DOHH2 (cell line): ENCODE results near the gene SIK3.
A peak's percentile ranks its signal among the peaks of the same experiment; 100 is the strongest.

Source experiments
- H3F3A ChIP-seq: fragments of 200-600 bp; sonication (generic), shearing (Covaris generic); 2 replicates; pipeline ENCODE4 v1.6.0; 2016; ENCODE audit warnings: antibody characterized with exemption, mild to moderate bottlenecking; ENCODE audit not compliant: control insufficient read depth, insufficient read depth
- H3K27ac ChIP-seq: fragments of 200-600 bp; sonication (generic); 2 replicates; pipeline ENCODE4 v1.5.1; 2014; ENCODE audit warnings: low read depth, mild to moderate bottlenecking, low read length, moderate library complexity
- H3K27me3 ChIP-seq: fragments of 200-600 bp; sonication (generic); 2 replicates; pipeline ENCODE4 v1.6.1; 2014; ENCODE audit warnings: mild to moderate bottlenecking, low read length, mixed read lengths; ENCODE audit not compliant: control insufficient read depth
- H3K36me3 ChIP-seq: fragments of 200-600 bp; sonication (generic); 2 replicates; pipeline ENCODE4 v1.6.1; 2014; ENCODE audit warnings: mild to moderate bottlenecking, low read length, moderate library complexity, mixed read lengths; ENCODE audit not compliant: control insufficient read depth
- H3K4me1 ChIP-seq: fragments of 200-600 bp; sonication (generic); 2 replicates; pipeline ENCODE4 v1.6.1; 2014; ENCODE audit warnings: mild to moderate bottlenecking, low read length, mixed read lengths; ENCODE audit not compliant: control insufficient read depth
- H3K4me2 ChIP-seq: fragments of 200-600 bp; sonication (generic); 2 replicates; pipeline ENCODE4 v1.6.0; 2014; ENCODE audit warnings: mild to moderate bottlenecking, low read length, moderate library complexity
- H3K4me3 ChIP-seq: fragments of 200-600 bp; sonication (generic); 2 replicates; pipeline ENCODE4 v1.5.1; 2014; ENCODE audit warnings: mild to moderate bottlenecking, low read length, mixed read lengths
- H3K79me2 ChIP-seq: fragments of 200-600 bp; sonication (generic); 2 replicates; pipeline ENCODE4 v1.6.1; 2014; ENCODE audit warnings: mild to moderate bottlenecking, low read length, mixed read lengths; ENCODE audit not compliant: control insufficient read depth
- H3K9me2 ChIP-seq: fragments of 200-600 bp; sonication (generic); replicated peaks from 2 replicates; pipeline ENCODE4 v1.6.1; 2014; ENCODE audit warnings: mild to moderate bottlenecking, low read length, mixed read lengths; ENCODE audit not compliant: control insufficient read depth
- H3K9me3 ChIP-seq: fragments of 200-600 bp; sonication (generic); 2 replicates; pipeline ENCODE4 v1.6.1; 2014; ENCODE audit warnings: antibody characterized with exemption, low read length, mixed read lengths; ENCODE audit not compliant: control insufficient read depth, insufficient read depth
- H4K20me1 ChIP-seq: fragments of 200-600 bp; sonication (generic); 2 replicates; pipeline ENCODE4 v1.6.0; 2014; ENCODE audit warnings: low read depth, mild to moderate bottlenecking, antibody characterized with exemption, low read length, moderate library complexity; ENCODE audit not compliant: control insufficient read depth, insufficient read depth
- EZH2phosphoT487 ChIP-seq: fragments of 200-600 bp; sonication (generic); IDR thresholded peaks from 2 replicates; pipeline ENCODE4 v1.6.1; 2017; ENCODE audit warnings: borderline replicate concordance, mild to moderate bottlenecking, antibody characterized with exemption, low read length, moderate library complexity, mixed read lengths
- TF ChIP-seq, protein P1 (sequence below): fragments of 200-600 bp; sonication (generic); IDR thresholded peaks from one replicate; pipeline ENCODE4 v1.5.1; 2014; ENCODE audit warnings: antibody characterized with exemption, mild to moderate bottlenecking, low read depth, low read length; ENCODE audit not compliant: poor library complexity, severe bottlenecking

SIK3 gene

DNA sequence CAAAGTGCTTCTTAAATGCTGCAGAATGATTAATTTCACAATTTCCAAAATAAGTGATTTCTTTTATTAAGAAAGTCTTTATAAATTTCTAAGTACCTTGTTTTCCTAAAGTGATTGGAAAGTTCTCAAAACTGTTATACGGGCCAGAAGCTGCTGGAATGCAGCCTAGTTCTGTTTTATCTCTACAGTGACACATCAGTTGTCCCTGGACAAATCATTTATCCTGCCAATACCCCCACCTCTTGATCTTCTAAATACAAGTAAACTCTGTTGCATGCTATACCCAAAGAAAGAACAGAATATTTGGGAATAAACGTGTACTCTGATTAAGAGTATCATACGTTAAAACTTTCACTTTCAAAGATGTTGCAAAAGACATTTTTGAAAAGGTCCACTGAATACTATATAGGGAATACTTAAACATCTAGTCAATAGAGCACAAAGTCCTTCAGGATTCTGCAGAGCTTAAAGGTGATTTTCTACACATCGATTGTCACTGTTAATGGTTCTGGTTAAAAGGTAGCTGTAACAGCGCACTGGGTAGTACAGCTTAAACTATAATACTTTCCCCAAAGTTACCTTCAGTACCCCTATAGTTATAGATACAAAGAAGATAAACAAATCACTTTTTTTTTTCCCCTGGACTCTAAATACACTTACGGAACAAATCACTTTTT is 168.7 kb downstream of the SIK3 start:
- TF ChIP-seq, protein P1, sequence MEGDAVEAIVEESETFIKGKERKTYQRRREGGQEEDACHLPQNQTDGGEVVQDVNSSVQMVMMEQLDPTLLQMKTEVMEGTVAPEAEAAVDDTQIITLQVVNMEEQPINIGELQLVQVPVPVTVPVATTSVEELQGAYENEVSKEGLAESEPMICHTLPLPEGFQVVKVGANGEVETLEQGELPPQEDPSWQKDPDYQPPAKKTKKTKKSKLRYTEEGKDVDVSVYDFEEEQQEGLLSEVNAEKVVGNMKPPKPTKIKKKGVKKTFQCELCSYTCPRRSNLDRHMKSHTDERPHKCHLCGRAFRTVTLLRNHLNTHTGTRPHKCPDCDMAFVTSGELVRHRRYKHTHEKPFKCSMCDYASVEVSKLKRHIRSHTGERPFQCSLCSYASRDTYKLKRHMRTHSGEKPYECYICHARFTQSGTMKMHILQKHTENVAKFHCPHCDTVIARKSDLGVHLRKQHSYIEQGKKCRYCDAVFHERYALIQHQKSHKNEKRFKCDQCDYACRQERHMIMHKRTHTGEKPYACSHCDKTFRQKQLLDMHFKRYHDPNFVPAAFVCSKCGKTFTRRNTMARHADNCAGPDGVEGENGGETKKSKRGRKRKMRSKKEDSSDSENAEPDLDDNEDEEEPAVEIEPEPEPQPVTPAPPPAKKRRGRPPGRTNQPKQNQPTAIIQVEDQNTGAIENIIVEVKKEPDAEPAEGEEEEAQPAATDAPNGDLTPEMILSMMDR, result no peak
- TF ChIP-seq EZH2phosphoT487, result no peak
- Histone ChIP-seq H3K27me3 (no peaks in the 10 kb centered on the region), H3K4me1 (peaks cover 89% of the 10 kb centered on the region), H4K20me1 (no peaks in the 10 kb centered on the region), H3K79me2 (peaks cover 40% of the 10 kb centered on the region), H3F3A (peaks cover 22% of the 10 kb centered on the region), H3K9me2 (no peaks in the 10 kb centered on the region), H3K9me3 (no peaks in the 10 kb centered on the region), H3K4me2 (peak overlapping the region; percentile 91), H3K4me3 (peak overlapping the region; percentile 58), H3K27ac (peak overlapping the region; percentile 90), H3K36me3 (peaks cover 24% of the 10 kb centered on the region)

DNA sequence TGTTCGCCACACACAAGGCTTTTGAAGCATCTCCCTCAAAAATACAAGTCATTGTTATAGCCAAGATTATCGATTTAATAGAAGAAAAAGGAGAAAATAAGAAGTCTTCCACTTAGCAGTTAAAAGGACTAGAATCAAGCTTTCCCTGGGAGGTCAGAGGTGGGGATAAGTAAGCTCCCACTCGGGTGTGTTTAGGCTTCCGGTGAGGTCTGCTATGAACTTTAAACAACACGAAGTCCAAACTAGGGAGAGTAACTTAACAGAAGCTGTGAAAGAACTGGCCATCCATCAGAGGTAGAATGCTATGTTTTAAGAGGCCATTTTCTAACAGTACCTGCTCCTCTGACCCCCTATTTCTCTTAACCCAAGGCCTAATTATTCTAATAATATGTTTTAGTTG is 169.4 kb downstream of the SIK3 start:
- TF ChIP-seq, protein P1, result no peak
- no peak for TF ChIP-seq EZH2phosphoT487
- no peaks in the 10 kb centered on the region for H4K20me1 ChIP-seq
- H3K27me3 ChIP-seq, result no peaks in the 10 kb centered on the region
- peaks cover 26% of the 10 kb centered on the region for H3K36me3 ChIP-seq
- H3F3A ChIP-seq, result peaks cover 18% of the 10 kb centered on the region
- H3K4me1 ChIP-seq, result peaks cover 93% of the 10 kb centered on the region
- H3K27ac ChIP-seq, result peak overlapping the region; percentile 90
- H3K4me2 ChIP-seq, result peak overlapping the region; percentile 91
- peak overlapping the region; percentile 58 for H3K4me3 ChIP-seq
- no peaks in the 10 kb centered on the region for H3K9me2 ChIP-seq
- no peaks in the 10 kb centered on the region for H3K9me3 ChIP-seq
- H3K79me2 ChIP-seq, result peaks cover 42% of the 10 kb centered on the region

DNA sequence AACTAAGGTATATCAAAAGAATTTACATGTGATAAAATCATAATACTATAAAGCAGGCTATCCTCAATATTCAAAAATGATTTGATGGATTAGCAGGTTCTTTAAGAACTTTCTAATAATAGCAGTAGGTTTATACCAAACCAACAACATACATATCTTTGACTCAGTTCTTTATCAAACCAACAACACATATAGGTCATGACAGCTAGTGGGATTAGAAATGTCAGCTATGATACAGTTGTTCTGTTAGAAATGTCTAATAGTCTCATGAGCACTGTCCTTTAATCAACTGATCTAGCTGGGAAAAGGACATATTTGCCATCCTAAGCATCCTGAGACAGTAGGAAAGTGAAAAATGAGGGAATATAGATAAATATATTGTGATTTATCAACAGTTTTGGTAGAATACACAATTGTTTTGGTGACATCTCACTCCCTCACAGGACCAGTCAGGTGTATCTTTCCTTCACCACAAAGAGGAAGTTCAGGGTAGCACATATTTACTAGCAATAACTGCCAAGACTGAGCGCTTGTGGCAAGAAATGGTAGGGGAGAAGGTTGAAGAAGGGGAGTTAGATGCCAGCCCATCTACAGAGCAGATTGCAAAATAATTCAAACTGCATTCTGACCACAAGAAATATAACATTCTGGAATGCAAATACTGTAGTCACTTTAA is 170.0 kb downstream of the SIK3 start:
- H3K4me2 ChIP-seq, result peak overlapping the region; percentile 91
- TF ChIP-seq EZH2phosphoT487, result no peak
- TF ChIP-seq, protein P1, result no peak
- H3K27me3 ChIP-seq, result no peaks in the 10 kb centered on the region
- peaks cover 26% of the 10 kb centered on the region for H3K36me3 ChIP-seq
- H3K27ac ChIP-seq, result peak overlapping the region; percentile 90
- H3K4me1 ChIP-seq, result peaks cover 90% of the 10 kb centered on the region
- H3F3A ChIP-seq, result peaks cover 18% of the 10 kb centered on the region
- H4K20me1 ChIP-seq, result no peaks in the 10 kb centered on the region
- H3K4me3 ChIP-seq, result peak overlapping the region; percentile 58
- no peaks in the 10 kb centered on the region for H3K9me3 ChIP-seq
- peaks cover 42% of the 10 kb centered on the region for H3K79me2 ChIP-seq
- H3K9me2 ChIP-seq, result no peaks in the 10 kb centered on the region
